Subcutaneous abdominal adipose tissue (tissue), 5 donors: Measurements from ENCODE around the gene MTERF4.
A peak's percentile ranks its signal among the peaks of the same experiment; 100 is the strongest.

Source experiments
- H3K27ac ChIP-seq: one replicate; pipeline ENCODE4 v1.7.0; 2013; ENCODE audit warnings: low read depth, mild to moderate bottlenecking, inconsistent platforms, low read length, moderate library complexity
- H3K27me3 ChIP-seq, 5 donors: one replicate each; pipeline ENCODE4 v1.7.0; 2013; ENCODE audit warnings: low read length in 5 of 5, inconsistent platforms in 1 of 5; ENCODE audit not compliant: control insufficient read depth in 5 of 5, insufficient read depth in 4 of 5
- H3K36me3 ChIP-seq, 5 donors: one replicate each; pipeline ENCODE4 v1.7.0; 2013; ENCODE audit warnings: low read length in 5 of 5; ENCODE audit not compliant: control insufficient read depth in 5 of 5, insufficient read depth in 5 of 5
- H3K4me1 ChIP-seq, 5 donors: one replicate each; pipeline ENCODE4 v1.7.0; 2013; ENCODE audit warnings: low read length in 5 of 5, mild to moderate bottlenecking in 3 of 5, moderate library complexity in 1 of 5; ENCODE audit not compliant: control insufficient read depth in 5 of 5, insufficient read depth in 5 of 5
- H3K4me3 ChIP-seq, 5 donors: one replicate each; pipeline ENCODE4 v1.7.0; 2013; ENCODE audit warnings: low read length in 5 of 5, low read depth in 1 of 5
- H3K9ac ChIP-seq, 5 donors: one replicate each; pipeline ENCODE4 v1.7.0; 2013; ENCODE audit warnings: low read length in 5 of 5, mild to moderate bottlenecking in 4 of 5, moderate library complexity in 3 of 5
- H3K9me3 ChIP-seq, 5 donors: one replicate each; pipeline ENCODE4 v1.7.0; 2013; ENCODE audit warnings: low read length in 5 of 5; ENCODE audit not compliant: control insufficient read depth in 5 of 5
- donor health status: healthy.
- donor health status: healthy.
- donor health status: healthy.
- donor health status: healthy.
- donor health status: healthy.

The MTERF4 gene, protein sequence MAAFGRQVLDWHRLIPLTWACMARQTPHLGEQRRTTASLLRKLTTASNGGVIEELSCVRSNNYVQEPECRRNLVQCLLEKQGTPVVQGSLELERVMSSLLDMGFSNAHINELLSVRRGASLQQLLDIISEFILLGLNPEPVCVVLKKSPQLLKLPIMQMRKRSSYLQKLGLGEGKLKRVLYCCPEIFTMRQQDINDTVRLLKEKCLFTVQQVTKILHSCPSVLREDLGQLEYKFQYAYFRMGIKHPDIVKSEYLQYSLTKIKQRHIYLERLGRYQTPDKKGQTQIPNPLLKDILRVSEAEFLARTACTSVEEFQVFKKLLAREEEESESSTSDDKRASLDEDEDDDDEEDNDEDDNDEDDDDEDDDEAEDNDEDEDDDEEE

GRCh38 chr2:241102239-241102803, at the start of gene MTERF4:
Gene MTERF4 (minus strand): TSS chr2:241102287. CDS start chr2:241102273, 14 bp downstream.
- Histone ChIP-seq H3K4me3 (peak within 1 kb of the TSS; percentile 90 to 95 (median 93)), H3K9ac (peak within 1 kb of the TSS; percentile 84 to 99 (median 91)), H3K36me3 (peaks cover 0 to 21% (median 17%) of the 10 kb centered on the region in 5 donors), H3K27ac (peak within 1 kb of the TSS; percentile 80), H3K9me3 (no peaks in the 10 kb centered on the region), H3K4me1 (peaks cover 3 to 30% (median 24%) of the 10 kb centered on the region in 5 donors), H3K27me3 (no peaks in the 10 kb centered on the region)

- H3K4me1 ChIP-seq: peaks cover 8 to 30% (median 25%) of the 10 kb centered on the region in 5 donors
- H3K9ac ChIP-seq: peak overlapping the region; percentile 39 to 88 (median 78)
- H3K36me3 ChIP-seq: peaks cover 0 to 18% (median 8%) of the 10 kb centered on the region in 5 donors
- no peaks in the 10 kb centered on the region for H3K9me3 ChIP-seq
- peak overlapping the region; percentile 73 for H3K27ac ChIP-seq
- peak overlapping the region; percentile 75 to 95 (median 88) for H3K4me3 ChIP-seq
- H3K27me3 ChIP-seq: peaks cover 0 to 2% (median 0%) of the 10 kb centered on the region in 5 donors
Measured at GRCh38 chr2:241150660-241151530, 48.8 kb upstream of the MTERF4 start.

GRCh38 chr2:241149925-241150659, 48.0 kb upstream of the MTERF4 start, which contains the start of gene PPP1R7:
Gene PPP1R7 (plus strand): TSS chr2:241150467. CDS start chr2:241150496, 29 bp downstream.
- Histone ChIP-seq H3K9ac (peak within 1 kb of the TSS; percentile 39 to 88 (median 78)), H3K27me3 (peaks cover 0 to 2% (median 0%) of the 10 kb centered on the region in 5 donors), H3K4me3 (peak within 1 kb of the TSS; percentile 75 to 95 (median 88)), H3K36me3 (peaks cover 0 to 12% (median 7%) of the 10 kb centered on the region in 5 donors), H3K27ac (peak within 1 kb of the TSS; percentile 73), H3K9me3 (no peaks in the 10 kb centered on the region), H3K4me1 (peaks cover 8 to 30% (median 25%) of the 10 kb centered on the region in 5 donors)

DNA sequence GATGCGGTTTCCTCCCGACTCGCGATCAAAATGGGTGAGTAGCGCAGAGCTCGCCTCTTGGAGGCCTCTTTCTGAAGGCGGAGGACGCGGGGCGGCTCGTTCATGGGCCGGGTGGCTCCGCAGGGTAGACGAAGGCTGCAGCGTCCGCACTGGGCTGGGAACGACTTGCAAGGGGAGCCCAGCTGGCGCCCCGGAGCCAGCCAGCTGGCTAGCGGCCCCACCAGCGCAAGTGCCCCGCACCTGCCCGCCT, 47.5 kb upstream of the MTERF4 start:
- Histone ChIP-seq H3K9ac (peak overlapping the region in 4 of 5 donors; percentile 53 to 79 (median 78)), H3K27ac (peak overlapping the region; percentile 73)

GRCh38 chr2:241148891-241149674, 47.0 kb upstream of the MTERF4 start, which contains the start of gene PASK:
Gene PASK (minus strand): TSS chr2:241149472. CDS start chr2:241143032, 6,440 bp downstream.
- H3K4me1 ChIP-seq: peaks cover 8 to 30% (median 25%) of the 10 kb centered on the region in 5 donors
- H3K9ac ChIP-seq: peak within 1 kb of the TSS in 4 of 5 donors; percentile 78 to 88 (median 80)
- peak within 1 kb of the TSS; percentile 75 to 95 (median 88) for H3K4me3 ChIP-seq
- H3K9me3 ChIP-seq: no peaks in the 10 kb centered on the region
- H3K27me3 ChIP-seq: peaks cover 0 to 2% (median 0%) of the 10 kb centered on the region in 5 donors
- H3K36me3 ChIP-seq: peaks cover 0 to 8% (median 4%) of the 10 kb centered on the region in 5 donors
- peak within 1 kb of the TSS; percentile 73 for H3K27ac ChIP-seq

More for the DNA sequence above, 47.5 kb upstream of the MTERF4 start:
- Histone ChIP-seq H3K4me1 (peaks cover 8 to 30% (median 25%) of the 10 kb centered on the region in 5 donors), H3K9me3 (no peaks in the 10 kb centered on the region), H3K4me3 (peak overlapping the region; percentile 75 to 95 (median 88)), H3K27me3 (peaks cover 0 to 2% (median 0%) of the 10 kb centered on the region in 5 donors), H3K36me3 (peaks cover 0 to 8% (median 4%) of the 10 kb centered on the region in 5 donors)

DNA sequence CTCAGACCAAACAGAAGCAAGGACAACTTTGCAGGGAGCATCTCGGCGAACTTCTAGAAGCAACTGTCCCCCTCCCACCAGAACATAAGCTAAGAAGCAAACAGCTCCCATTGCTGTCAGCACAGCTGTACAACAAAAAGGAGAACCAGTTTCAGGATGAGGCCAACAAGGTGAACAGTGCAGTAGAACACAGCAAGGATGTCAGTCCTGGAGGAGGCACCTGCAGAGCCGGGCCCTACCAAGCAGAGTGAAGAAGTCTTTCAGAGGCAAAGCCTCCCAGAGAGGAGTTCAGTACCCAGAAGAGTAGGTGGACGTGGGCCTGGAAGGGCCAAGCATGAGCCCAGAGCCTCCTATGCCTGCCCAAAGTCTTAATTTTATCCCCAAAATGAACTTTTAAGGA, 46.2 kb upstream of the MTERF4 start:
- Histone ChIP-seq H3K4me3 (peak overlapping the region in 3 of 5 donors; percentile 75 to 91 (median 88)), H3K27ac (no peak overlapping the region), H3K36me3 (peaks cover 0 to 2% (median 0%) of the 10 kb centered on the region in 5 donors), H3K27me3 (peaks cover 0 to 2% (median 0%) of the 10 kb centered on the region in 5 donors), H3K9ac (no peak overlapping the region), H3K4me1 (peaks cover 8 to 30% (median 25%) of the 10 kb centered on the region in 5 donors), H3K9me3 (no peaks in the 10 kb centered on the region)

- Histone ChIP-seq H3K4me1 (peaks cover 8 to 30% (median 25%) of the 10 kb centered on the region in 5 donors), H3K27ac (no peak overlapping the region), H3K4me3 (no peak overlapping the region), H3K9me3 (no peaks in the 10 kb centered on the region), H3K9ac (peak overlapping the region in 1 of 5 donors; percentile 93), H3K27me3 (peaks cover 0 to 2% (median 0%) of the 10 kb centered on the region in 5 donors), H3K36me3 (peaks cover 0 to under 1% (median 0%) of the 10 kb centered on the region in 5 donors)
Measured at GRCh38 chr2:241147336-241147735, 45.2 kb upstream of the MTERF4 start.

GRCh38 chr2:241146286-241146685, 44.2 kb upstream of the MTERF4 start:
- H3K4me1 ChIP-seq: peaks cover 7 to 27% (median 21%) of the 10 kb centered on the region in 5 donors
- no peak overlapping the region for H3K9ac ChIP-seq

More at GRCh38 chr2:241146286-241146685, 44.2 kb upstream of the MTERF4 start:
- Histone ChIP-seq H3K9me3 (no peaks in the 10 kb centered on the region), H3K27ac (no peak overlapping the region), H3K4me3 (no peak overlapping the region), H3K27me3 (peaks cover 0 to 2% (median 0%) of the 10 kb centered on the region in 5 donors), H3K36me3 (peaks cover 0 to 3% (median 0%) of the 10 kb centered on the region in 5 donors)
